GM18868 (cell line): ENCODE data around the gene DOCK7.

ENCODE experiments used
- ATAC-seq: cut with Tn5 transposase; IDR thresholded peaks from one replicate; pipeline ENCODE4 v1.9.1; 2021; ENCODE audit warnings: mild to moderate bottlenecking, moderate library complexity; ENCODE audit not compliant: unreplicated experiment

DOCK7 gene

DNA sequence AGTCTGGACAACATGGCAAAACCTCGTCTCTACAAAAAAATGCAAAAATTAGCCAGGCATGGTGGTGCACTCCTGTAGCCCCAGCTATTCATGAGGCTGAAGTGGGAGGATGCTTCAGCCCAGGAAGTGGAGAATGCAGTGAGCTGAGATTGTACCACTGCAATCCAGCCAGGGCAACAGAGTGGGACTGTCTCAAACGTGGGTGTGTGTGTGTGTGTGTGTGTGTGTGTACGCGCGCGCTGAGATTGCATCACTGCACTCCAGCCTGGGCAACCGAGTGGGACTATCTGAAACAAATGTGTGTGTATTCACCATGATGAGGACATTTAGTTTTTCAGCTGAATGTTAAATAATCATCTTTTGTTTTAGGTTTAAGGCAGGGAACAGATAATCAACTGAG, 230.2 kb downstream of the DOCK7 start:
- ATAC-seq: no peak

- ATAC-seq: no peak
Observed at GRCh38 chr1:62452951-62453350, 235.2 kb downstream of the DOCK7 start.

DNA sequence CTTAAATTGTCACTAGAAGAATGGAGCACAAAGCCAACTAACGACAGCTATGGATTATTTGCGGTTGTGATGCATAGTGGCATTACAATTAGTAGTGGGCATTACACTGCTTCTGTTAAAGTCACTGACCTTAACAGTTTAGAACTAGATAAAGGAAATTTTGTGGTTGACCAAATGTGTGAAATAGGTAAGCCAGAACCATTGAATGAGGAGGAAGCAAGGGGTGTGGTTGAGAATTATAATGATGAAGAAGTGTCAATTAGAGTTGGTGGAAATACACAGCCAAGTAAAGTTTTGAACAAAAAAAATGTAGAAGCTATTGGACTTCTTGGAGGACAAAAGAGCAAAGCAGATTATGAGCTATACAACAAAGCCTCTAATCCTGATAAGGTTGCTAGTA, 237.9 kb downstream of the DOCK7 start:
- ATAC-seq: no peak

DNA sequence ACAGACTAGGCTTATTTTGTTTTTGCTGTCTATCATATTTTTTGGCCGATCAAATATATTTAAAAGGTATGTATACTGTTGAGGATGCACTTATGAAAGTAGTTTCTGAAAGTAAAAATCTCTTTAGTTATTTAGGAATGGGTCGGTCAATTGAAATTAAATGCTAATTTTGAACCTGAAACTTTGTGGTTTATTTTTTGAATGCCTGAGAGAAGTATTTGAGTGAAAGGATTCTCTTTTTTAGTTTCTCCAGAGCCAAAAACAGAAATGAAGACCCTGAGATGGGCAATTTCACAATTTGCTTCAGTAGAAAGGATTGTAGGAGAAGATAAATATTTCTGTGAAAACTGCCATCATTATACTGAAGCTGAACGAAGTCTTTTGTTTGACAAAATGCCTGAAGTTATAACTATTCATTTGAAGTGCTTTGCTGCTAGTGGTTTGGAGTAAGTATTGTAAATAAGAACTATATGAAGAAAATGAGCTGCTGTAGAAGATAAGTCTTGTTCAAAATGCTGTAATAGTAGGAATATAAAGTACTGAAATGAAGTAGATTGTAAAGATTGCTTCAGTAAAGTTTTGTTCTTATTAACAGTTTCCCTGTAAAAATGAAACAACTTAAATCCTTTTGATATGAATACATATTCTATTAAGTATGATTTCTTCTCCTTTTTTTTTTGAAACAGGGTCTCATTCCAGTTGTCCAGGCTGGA, 239.8 kb downstream of the DOCK7 start:
- ATAC-seq: no peak

- ATAC-seq: no peak
Observed at GRCh38 chr1:62444701-62445100, 243.5 kb downstream of the DOCK7 start.

- peak; percentile 34 for ATAC-seq
Observed at GRCh38 chr1:62439652-62440371, 248.4 kb downstream of the DOCK7 start.

- ATAC-seq: no peak
Observed at GRCh38 chr1:62438163-62438562, 250.0 kb downstream of the DOCK7 start.

DNA sequence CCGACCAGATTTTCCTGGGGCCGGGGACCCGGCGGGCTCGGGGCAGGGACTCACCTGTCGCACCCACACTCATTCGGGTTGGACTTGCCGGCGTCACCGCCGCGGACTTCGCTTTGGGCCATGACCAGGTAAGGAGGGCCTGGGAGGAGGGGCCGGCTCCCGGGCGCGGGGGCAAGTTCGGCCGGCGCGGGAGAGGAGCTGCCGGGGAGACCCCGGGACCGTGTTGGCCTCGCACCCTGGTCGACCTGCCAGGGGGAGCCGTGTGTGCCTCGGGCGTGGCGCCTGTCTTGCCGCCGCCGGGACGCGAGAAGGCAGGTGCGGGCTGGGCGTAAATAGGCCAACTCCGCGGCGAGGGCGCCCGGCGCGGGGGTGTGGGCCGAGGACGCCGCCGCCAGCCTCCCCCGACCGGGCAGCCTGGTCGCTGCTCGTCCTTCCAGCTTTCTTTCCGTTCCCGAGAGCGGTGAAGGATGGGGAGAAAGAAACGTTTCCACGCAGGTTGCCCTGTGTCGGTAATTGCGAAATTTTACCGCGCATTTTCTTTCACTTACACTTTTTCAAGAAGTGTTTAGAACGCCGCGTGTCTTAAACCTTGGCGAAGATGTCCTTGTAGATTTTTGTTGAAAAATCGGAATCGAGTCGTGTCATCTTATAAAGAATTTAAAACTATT, 250.8 kb downstream of the DOCK7 start:
- ATAC-seq: no peak

- peak; percentile 76 for ATAC-seq
Observed at GRCh38 chr1:62436466-62437272, 251.5 kb downstream of the DOCK7 start, which contains the start of gene USP1. Gene USP1, plus strand, starts transcription at chr1:62437049. Its CDS starts 2,819 bp downstream, at chr1:62439868.

GRCh38 chr1:62436039-62436465, 252.1 kb downstream of the DOCK7 start:
- ATAC-seq: peak; percentile 72

DNA sequence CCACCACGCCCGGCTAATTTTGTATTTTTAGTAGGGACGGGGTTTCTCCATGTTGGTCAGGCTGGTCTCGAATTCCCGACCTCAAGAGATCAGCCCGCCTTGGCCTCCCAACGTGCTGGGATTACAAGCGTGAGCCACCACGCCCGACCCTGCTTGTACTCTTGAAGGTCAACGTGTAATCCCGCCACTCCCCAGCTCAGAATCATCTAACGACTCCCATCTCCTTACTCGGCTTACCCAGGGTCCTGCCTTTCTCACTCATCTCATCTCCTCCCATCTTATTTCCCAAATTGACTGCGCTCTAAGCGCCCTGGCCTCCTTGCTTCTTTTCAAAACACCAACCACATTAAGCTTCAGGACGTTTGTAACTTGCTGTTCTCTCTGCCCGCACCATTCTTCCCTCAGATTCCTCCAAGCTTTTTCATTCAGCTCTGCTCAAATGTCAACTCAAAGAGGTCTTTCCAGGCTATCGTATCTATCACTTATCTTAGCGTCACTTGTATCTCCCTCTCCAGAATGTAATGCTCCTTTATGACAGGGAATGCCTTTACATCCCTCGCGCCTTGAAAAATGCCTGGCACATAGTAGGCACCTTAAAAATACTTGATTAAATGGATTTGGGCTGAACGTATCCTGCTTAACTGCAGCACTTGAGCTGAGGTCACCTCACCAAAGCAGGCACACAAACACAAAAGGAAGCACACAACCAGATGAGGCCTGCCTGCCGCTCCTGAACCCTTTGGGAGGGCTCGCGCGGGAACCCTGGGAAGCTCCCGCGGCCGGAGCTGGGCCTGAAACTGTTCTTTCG, 252.8 kb downstream of the DOCK7 start:
- ATAC-seq: no peak

GRCh38 chr1:62434618-62435001, 253.6 kb downstream of the DOCK7 start:
- no peak for ATAC-seq

DNA sequence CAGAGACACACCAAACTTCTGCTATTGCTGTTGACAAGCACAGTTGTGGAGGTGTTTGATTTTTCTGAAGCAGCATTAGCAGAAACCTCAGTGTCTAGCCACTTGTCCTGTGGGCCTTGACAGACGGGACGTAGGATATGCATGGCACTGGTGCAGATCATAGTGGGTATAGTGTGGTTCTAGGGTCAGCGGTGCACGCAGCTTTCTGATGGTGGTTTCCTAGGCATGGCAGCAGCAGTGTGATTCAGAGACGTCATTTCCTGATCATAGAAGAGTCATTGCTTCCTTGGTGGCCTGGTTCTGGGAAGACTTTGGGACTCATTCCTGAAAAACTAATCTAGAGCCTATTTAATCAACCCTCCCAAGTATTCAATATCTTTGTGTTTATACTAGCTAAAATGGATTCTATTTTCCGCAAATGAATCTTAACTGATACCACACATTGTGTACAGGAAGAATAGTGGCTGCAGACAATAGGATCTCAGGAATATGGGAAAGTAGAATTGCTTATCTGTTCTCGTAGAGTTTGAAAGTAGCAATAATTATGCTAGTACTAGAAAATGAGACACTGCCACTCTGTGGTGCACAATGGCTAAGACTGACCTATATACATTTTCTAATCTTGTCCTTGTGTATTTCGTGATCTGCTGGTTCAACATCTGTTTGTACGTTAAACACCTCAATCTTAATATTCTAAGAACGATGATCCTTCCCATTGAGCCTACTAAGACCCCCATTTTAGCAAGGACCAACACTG, 254.1 kb downstream of the DOCK7 start:
- no peak for ATAC-seq

DNA sequence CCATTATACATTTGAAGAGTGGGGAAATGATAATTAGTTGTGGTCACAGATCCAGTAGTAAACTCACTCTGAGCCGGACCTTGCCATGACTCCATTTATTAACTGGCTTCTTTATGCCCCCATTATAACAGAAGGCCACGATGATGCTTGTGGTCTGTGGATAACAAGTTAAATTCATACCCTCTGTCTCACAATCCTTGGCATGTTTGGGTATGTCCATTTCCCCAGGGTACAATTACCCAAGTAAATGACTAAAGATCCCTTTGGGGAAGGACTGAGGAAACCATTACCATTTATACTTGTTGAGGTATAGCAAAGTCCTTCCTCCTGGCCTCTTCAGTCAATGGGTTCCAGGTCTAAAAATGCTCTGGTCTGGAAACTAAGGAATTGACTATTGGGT, 258.6 kb downstream of the DOCK7 start:
- no peak for ATAC-seq

GRCh38 chr1:62428351-62428750, 259.8 kb downstream of the DOCK7 start:
- no peak for ATAC-seq

DNA sequence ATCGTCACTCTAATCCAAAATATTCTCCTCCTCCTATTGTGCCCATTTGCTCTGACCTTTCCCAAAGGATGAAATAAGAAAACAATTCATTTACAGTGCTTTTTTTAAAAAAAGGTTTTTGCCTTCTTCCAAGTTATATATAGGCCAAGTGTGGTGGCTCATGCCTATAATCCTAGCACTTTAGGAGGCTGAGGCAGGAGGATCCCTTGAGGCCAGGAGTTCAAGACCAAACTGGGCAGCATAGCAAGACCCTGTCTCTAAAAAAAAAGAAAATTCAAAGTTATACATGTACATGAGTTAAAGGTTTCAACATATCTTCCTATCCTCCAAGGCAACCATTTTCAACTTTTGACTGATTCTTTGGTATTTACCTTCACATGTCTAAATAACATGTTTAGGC, 261.4 kb downstream of the DOCK7 start:
- no peak for ATAC-seq

GRCh38 chr1:62426237-62426636, 261.9 kb downstream of the DOCK7 start:
- ATAC-seq: no peak

DNA sequence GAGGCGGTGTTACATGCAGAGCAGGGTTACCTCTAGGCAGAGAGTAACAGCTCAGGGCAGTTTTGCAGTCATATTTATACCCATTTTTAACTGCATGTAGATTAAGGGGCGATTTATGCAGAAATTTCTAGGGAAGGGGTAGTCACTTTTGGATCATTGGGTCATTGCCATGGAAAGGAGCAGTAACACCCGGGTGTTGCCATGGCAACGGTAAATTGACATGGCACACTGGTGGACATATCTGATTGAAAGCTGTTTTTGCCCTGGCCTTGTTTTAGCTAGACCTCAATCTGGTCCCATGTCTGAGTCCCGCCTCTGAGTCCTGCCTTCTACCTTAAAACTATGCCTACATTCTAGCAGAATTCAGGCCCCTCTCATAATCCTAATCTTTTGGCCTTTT, 263.1 kb downstream of the DOCK7 start:
- no peak for ATAC-seq

- ATAC-seq: no peak
Observed at GRCh38 chr1:62424411-62424810, 263.8 kb downstream of the DOCK7 start.
